Hepatocyte (in vitro differentiated cells): ENCODE measurements around the gene FBXL7.

Experiments
- EZH2 ChIP-seq: fragments of 200-600 bp; sonication (generic); IDR thresholded peaks from 2 replicates; pipeline ENCODE4 v1.6.1; 2016; ENCODE audit warnings: antibody characterized with exemption, mild to moderate bottlenecking, borderline replicate concordance
- TF ChIP-seq, protein P1 (sequence below): fragments of 200-600 bp; sonication (generic); IDR thresholded peaks from 2 replicates; pipeline ENCODE4 v1.5.1; 2016; ENCODE audit warnings: antibody characterized with exemption, mild to moderate bottlenecking; ENCODE audit not compliant: poor library complexity

DNA sequence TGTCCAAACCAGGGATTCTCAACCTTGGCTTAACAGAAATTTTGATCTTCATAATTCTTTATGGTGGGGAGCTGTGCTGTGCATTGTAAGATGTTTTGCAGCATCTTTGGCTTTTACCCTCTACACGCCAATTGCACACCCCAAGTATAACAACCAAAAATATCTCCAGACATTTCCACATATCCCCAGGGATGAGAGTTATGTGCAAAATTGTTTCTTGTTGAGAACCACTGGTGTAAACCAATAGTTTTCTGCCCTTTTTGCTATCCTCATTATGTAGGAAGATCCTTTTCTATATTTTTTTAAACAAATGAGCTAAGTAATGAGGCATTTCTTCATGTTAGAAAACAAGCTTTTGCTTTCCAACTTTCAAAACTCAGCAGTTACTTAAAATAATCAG lies 189.9 kb downstream of the FBXL7 start:
- TF ChIP-seq, protein P1, sequence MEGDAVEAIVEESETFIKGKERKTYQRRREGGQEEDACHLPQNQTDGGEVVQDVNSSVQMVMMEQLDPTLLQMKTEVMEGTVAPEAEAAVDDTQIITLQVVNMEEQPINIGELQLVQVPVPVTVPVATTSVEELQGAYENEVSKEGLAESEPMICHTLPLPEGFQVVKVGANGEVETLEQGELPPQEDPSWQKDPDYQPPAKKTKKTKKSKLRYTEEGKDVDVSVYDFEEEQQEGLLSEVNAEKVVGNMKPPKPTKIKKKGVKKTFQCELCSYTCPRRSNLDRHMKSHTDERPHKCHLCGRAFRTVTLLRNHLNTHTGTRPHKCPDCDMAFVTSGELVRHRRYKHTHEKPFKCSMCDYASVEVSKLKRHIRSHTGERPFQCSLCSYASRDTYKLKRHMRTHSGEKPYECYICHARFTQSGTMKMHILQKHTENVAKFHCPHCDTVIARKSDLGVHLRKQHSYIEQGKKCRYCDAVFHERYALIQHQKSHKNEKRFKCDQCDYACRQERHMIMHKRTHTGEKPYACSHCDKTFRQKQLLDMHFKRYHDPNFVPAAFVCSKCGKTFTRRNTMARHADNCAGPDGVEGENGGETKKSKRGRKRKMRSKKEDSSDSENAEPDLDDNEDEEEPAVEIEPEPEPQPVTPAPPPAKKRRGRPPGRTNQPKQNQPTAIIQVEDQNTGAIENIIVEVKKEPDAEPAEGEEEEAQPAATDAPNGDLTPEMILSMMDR = no peak
- no peak for TF ChIP-seq EZH2
